Stimulated activated naive CD8-positive, alpha-beta T cell treated with anti-CD3 and anti-CD28 coated beads, Interleukin-15, Interleukin-2, amounts not matched to agents 100 ng/mL and 50 ng/mL, for 24 hours (primary cell): ENCODE results near the gene ARHGAP25.

Experiments
- H3K27ac Mint-ChIP-seq: one replicate; pipeline ENCODE4 v1.8.0; 2021; ENCODE audit warnings: mild to moderate bottlenecking, mixed read lengths
- H3K27me3 Mint-ChIP-seq: one replicate; pipeline ENCODE4 v1.8.0; 2021; ENCODE audit warnings: mixed read lengths
- H3K36me3 Mint-ChIP-seq: one replicate; pipeline ENCODE4 v1.8.0; 2021; ENCODE audit warnings: low read depth, mixed read lengths
- H3K4me1 Mint-ChIP-seq: one replicate; pipeline ENCODE4 v1.8.0; 2021; ENCODE audit warnings: low read depth, mixed read lengths
- H3K4me3 Mint-ChIP-seq: one replicate; pipeline ENCODE4 v1.8.0; 2021; ENCODE audit warnings: mild to moderate bottlenecking, mixed read lengths
- H3K9me3 Mint-ChIP-seq: one replicate; pipeline ENCODE4 v1.8.0; 2021; ENCODE audit warnings: mixed read lengths

The ARHGAP25 gene

GRCh38 chr2:68709421-68709911, 25.1 kb upstream of the ARHGAP25 start:
- Mint-ChIP-seq H3K4me1 (peaks cover 49% of the 10 kb centered on the region), H3K27me3 (no peaks in the 10 kb centered on the region), H3K4me3 (peak overlapping the region; percentile 22), H3K9me3 (no peaks in the 10 kb centered on the region), H3K27ac (peak overlapping the region; percentile 62), H3K36me3 (no peaks in the 10 kb centered on the region)

- H3K4me3 Mint-ChIP-seq = no peak overlapping the region
- no peaks in the 10 kb centered on the region for H3K9me3 Mint-ChIP-seq
- H3K4me1 Mint-ChIP-seq = peaks cover 55% of the 10 kb centered on the region
- no peak overlapping the region for H3K27ac Mint-ChIP-seq
- no peaks in the 10 kb centered on the region for H3K27me3 Mint-ChIP-seq
- no peaks in the 10 kb centered on the region for H3K36me3 Mint-ChIP-seq
Observed at GRCh38 chr2:68710336-68710735, 24.3 kb upstream of the ARHGAP25 start.

DNA sequence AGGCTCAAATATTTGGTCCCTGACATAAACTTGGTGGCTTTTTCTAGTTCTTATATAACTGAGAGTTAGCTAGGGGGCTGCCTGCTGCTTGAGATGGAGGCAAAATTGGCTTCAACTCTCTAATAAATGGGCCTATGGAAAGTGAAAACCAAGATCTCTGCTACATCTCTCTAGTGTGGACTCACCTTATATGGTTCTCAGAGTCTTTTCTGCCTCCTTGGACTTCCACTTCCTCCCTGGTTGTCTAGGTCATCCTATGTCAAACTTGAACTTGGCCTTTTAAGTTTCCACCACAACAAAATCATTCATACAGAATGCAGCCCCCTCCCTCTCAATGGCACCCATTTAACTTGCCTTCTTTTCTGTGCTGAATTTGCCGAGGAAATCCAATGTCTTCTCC, 23.9 kb upstream of the ARHGAP25 start:
- Mint-ChIP-seq H3K9me3 (no peaks in the 10 kb centered on the region), H3K4me1 (peaks cover 59% of the 10 kb centered on the region), H3K4me3 (no peak overlapping the region), H3K27ac (no peak overlapping the region), H3K27me3 (no peaks in the 10 kb centered on the region), H3K36me3 (no peaks in the 10 kb centered on the region)

DNA sequence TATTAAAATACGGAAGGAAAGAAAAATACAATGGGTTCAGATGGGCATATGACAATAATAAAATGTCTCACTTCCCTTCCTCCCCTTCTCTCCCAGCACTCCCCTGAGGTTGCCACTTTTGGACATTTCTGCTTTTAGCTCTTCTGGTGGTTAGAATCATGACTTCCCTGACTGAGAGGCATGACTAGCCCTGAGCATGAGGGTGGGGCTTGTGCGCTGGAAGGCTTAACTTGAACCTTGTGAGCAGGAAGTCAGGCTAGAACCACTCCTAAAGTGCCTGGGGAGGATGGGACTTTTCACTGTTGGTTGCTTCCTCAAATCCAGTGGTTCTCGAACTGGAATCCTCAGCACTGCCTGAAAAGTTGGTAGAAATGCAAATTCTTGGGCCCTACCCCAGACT, 19.7 kb upstream of the ARHGAP25 start:
- Mint-ChIP-seq H3K27me3 (no peaks in the 10 kb centered on the region), H3K4me3 (peak overlapping the region; percentile 17), H3K27ac (peak overlapping the region; percentile 78), H3K9me3 (no peaks in the 10 kb centered on the region), H3K4me1 (peaks cover 91% of the 10 kb centered on the region), H3K36me3 (no peaks in the 10 kb centered on the region)

- Mint-ChIP-seq H3K4me1 (peaks cover 91% of the 10 kb centered on the region), H3K27ac (peak overlapping the region; percentile 78)
Observed at GRCh38 chr2:68715353-68716041, 19.1 kb upstream of the ARHGAP25 start.

GRCh38 chr2:68716604-68717304, 17.9 kb upstream of the ARHGAP25 start:
- Mint-ChIP-seq H3K27me3 (no peaks in the 10 kb centered on the region), H3K27ac (peak overlapping the region; percentile 80), H3K4me1 (peaks cover 93% of the 10 kb centered on the region), H3K4me3 (peak overlapping the region; percentile 69), H3K9me3 (no peaks in the 10 kb centered on the region), H3K36me3 (no peaks in the 10 kb centered on the region)

More at GRCh38 chr2:68715353-68716041, 19.1 kb upstream of the ARHGAP25 start:
- Mint-ChIP-seq H3K9me3 (no peaks in the 10 kb centered on the region), H3K4me3 (peak overlapping the region; percentile 69), H3K36me3 (no peaks in the 10 kb centered on the region), H3K27me3 (no peaks in the 10 kb centered on the region)

DNA sequence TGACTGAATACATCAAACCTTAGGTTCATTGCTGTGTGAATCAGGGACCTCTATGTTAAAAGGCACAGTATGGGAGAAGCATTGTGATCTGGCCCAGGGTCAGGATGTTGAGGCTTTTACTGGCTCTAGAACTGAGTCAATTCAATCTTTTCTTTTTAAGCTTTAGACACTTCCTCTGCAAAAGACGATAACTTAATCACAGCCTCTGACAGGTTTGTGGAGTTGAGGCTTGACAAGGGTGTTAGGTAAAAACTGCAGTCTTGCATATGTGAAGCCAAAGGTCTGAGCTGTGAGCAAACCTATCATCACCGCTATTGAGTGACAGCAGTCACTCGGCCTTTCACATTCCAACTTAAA, 17.3 kb upstream of the ARHGAP25 start:
- H3K36me3 Mint-ChIP-seq = no peaks in the 10 kb centered on the region
- peaks cover 93% of the 10 kb centered on the region for H3K4me1 Mint-ChIP-seq
- peak overlapping the region; percentile 80 for H3K27ac Mint-ChIP-seq
- H3K9me3 Mint-ChIP-seq = no peaks in the 10 kb centered on the region
- no peaks in the 10 kb centered on the region for H3K27me3 Mint-ChIP-seq
- H3K4me3 Mint-ChIP-seq = no peak overlapping the region

- peak overlapping the region; percentile 42 for H3K4me3 Mint-ChIP-seq
- H3K36me3 Mint-ChIP-seq = no peaks in the 10 kb centered on the region
- H3K27me3 Mint-ChIP-seq = no peaks in the 10 kb centered on the region
- H3K27ac Mint-ChIP-seq = peak overlapping the region; percentile 73
- no peaks in the 10 kb centered on the region for H3K9me3 Mint-ChIP-seq
- H3K4me1 Mint-ChIP-seq = peaks cover 86% of the 10 kb centered on the region
Observed at GRCh38 chr2:68719912-68720311, 14.7 kb upstream of the ARHGAP25 start.

DNA sequence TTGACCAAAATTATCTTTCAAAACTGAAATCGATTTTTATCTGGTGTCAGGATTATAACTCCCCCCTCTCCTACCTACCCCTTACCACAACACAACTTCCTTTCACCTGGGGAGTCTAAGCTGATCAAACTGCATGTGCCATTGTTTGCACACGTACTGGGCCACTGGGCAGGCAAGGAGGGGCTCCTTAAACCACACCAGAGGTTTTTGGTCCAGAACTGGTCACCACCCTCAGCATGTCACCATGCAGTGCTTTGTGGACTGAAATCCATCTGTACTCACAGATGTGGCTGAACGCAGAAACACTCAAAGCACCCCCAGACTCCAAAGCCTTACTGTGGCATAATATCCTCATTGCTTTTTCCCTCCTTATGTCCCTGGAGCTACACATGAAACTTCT, 13.9 kb upstream of the ARHGAP25 start:
- Mint-ChIP-seq H3K27ac (peak overlapping the region; percentile 70), H3K27me3 (no peaks in the 10 kb centered on the region), H3K36me3 (no peaks in the 10 kb centered on the region), H3K4me3 (peak overlapping the region; percentile 67), H3K9me3 (no peaks in the 10 kb centered on the region), H3K4me1 (peaks cover 81% of the 10 kb centered on the region)

DNA sequence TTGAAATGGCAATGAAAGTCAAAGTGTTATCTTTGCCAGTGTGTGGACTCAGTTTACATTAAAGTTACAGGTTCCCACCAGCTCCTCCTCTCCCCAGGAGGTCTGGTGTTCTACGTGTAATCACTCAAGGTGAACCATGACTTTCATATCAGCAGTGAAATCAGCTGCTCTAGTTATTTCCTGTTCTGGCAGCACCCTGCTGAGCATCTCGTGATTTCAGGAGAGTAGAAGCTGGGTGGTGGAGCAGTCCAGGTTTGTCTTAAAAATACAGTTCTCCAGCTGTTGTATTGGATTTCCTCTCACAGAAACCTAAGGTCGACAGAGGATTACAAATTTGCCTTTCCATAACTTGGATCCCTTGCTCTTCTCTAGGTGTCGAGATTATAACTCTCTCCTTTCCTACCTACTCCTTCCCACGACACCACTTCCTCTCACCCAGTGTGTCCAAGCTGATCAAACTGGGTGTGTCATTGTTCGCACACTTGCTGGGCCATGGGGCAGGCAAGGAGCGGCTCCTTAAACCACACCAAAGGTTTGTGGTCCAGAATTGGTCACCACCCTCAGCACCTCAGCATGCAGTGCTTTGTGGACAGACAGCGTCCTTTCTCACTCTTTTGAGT, 13.0 kb upstream of the ARHGAP25 start:
- no peaks in the 10 kb centered on the region for H3K27me3 Mint-ChIP-seq
- no peaks in the 10 kb centered on the region for H3K9me3 Mint-ChIP-seq
- H3K27ac Mint-ChIP-seq = peak overlapping the region; percentile 93

GRCh38 chr2:68722712-68723111, 11.9 kb upstream of the ARHGAP25 start:
- no peaks in the 10 kb centered on the region for H3K9me3 Mint-ChIP-seq
- no peak overlapping the region for H3K27ac Mint-ChIP-seq
- H3K36me3 Mint-ChIP-seq = no peaks in the 10 kb centered on the region
- H3K27me3 Mint-ChIP-seq = no peaks in the 10 kb centered on the region
- no peak overlapping the region for H3K4me3 Mint-ChIP-seq
- peaks cover 81% of the 10 kb centered on the region for H3K4me1 Mint-ChIP-seq

More for the DNA sequence above, 13.0 kb upstream of the ARHGAP25 start:
- Mint-ChIP-seq H3K36me3 (no peaks in the 10 kb centered on the region), H3K4me3 (peak overlapping the region; percentile 67), H3K4me1 (peaks cover 81% of the 10 kb centered on the region)

DNA sequence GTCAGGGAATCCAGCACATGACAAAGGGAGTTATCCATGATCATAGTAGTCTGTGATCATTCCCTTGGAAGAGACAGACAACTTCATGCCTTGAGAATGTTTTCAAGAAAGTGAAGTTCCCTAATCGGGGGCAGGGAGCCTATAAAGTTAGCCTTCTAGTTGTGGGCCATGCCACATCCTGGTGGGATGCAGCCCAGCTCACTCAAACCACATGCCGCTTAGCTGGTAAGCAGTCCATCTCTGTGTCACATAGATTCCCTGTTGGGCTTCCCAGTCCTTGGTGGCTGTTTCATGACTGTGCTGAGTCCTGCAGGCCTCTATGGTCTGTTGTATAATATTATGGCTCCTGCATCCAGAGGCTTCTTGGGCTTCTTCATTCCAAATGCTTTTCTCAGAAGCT, 11.4 kb upstream of the ARHGAP25 start:
- H3K27ac Mint-ChIP-seq = no peak overlapping the region
- H3K27me3 Mint-ChIP-seq = no peaks in the 10 kb centered on the region
- peaks cover 81% of the 10 kb centered on the region for H3K4me1 Mint-ChIP-seq
- H3K36me3 Mint-ChIP-seq = no peaks in the 10 kb centered on the region
- H3K4me3 Mint-ChIP-seq = no peak overlapping the region
- H3K9me3 Mint-ChIP-seq = no peaks in the 10 kb centered on the region

DNA sequence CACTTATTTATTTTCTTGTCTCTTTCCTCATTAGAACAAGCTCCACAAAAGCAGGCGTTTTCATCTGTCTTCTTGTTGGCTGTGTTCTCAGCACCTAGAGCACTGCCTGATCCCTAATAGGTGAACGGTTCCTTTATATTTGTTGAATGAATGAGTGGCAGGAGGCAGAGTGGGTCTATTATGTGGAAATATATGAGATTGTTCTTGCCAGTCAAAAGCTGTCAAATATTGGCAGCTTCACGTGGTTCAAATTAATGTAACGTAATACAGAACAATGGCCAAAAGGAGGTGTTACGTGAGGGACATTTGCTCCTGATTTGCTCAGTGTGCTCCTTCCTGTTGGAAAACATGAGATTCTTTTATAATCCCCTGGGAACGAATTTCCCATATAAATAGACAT, 8.5 kb upstream of the ARHGAP25 start:
- no peak overlapping the region for H3K4me3 Mint-ChIP-seq
- H3K27ac Mint-ChIP-seq = no peak overlapping the region
- H3K4me1 Mint-ChIP-seq = peaks cover 59% of the 10 kb centered on the region
- no peaks in the 10 kb centered on the region for H3K9me3 Mint-ChIP-seq
- no peaks in the 10 kb centered on the region for H3K36me3 Mint-ChIP-seq
- H3K27me3 Mint-ChIP-seq = no peaks in the 10 kb centered on the region

- no peaks in the 10 kb centered on the region for H3K36me3 Mint-ChIP-seq
- H3K4me1 Mint-ChIP-seq = peaks cover 52% of the 10 kb centered on the region
- H3K4me3 Mint-ChIP-seq = peak overlapping the region; percentile 46
- H3K27ac Mint-ChIP-seq = peak overlapping the region; percentile 80
- H3K27me3 Mint-ChIP-seq = no peaks in the 10 kb centered on the region
- no peaks in the 10 kb centered on the region for H3K9me3 Mint-ChIP-seq
Observed at GRCh38 chr2:68726608-68727367, 7.8 kb upstream of the ARHGAP25 start.
